ENCODE data around the gene KCNC3.

- TF ChIP-seq, protein P1, sequence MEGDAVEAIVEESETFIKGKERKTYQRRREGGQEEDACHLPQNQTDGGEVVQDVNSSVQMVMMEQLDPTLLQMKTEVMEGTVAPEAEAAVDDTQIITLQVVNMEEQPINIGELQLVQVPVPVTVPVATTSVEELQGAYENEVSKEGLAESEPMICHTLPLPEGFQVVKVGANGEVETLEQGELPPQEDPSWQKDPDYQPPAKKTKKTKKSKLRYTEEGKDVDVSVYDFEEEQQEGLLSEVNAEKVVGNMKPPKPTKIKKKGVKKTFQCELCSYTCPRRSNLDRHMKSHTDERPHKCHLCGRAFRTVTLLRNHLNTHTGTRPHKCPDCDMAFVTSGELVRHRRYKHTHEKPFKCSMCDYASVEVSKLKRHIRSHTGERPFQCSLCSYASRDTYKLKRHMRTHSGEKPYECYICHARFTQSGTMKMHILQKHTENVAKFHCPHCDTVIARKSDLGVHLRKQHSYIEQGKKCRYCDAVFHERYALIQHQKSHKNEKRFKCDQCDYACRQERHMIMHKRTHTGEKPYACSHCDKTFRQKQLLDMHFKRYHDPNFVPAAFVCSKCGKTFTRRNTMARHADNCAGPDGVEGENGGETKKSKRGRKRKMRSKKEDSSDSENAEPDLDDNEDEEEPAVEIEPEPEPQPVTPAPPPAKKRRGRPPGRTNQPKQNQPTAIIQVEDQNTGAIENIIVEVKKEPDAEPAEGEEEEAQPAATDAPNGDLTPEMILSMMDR (IDR thresholded peaks at IDR 0.05; ENCODE audit: insufficient read depth, low read depth, low read length): no peak
- TF ChIP-seq EZH2 (IDR thresholded peaks at IDR 0.05; ENCODE audit: insufficient read depth, low read length): no peak
These were observed 4.1 kb upstream of the KCNC3 start for GRCh38 chr19:50333235-50333736.
